Stimulated activated CD4-positive, alpha-beta T cell treated with anti-CD3 and anti-CD28 coated beads, Interleukin-1b, Interleukin-23, amount 100 ng/mL, for 48 hours (primary cell): ENCODE results near the gene STXBP1.

Experiments used
- DNase-seq: peaks from one replicate; pipeline ENCODE4 v3.0.0-alpha.2; 2020

Gene STXBP1

DNA sequence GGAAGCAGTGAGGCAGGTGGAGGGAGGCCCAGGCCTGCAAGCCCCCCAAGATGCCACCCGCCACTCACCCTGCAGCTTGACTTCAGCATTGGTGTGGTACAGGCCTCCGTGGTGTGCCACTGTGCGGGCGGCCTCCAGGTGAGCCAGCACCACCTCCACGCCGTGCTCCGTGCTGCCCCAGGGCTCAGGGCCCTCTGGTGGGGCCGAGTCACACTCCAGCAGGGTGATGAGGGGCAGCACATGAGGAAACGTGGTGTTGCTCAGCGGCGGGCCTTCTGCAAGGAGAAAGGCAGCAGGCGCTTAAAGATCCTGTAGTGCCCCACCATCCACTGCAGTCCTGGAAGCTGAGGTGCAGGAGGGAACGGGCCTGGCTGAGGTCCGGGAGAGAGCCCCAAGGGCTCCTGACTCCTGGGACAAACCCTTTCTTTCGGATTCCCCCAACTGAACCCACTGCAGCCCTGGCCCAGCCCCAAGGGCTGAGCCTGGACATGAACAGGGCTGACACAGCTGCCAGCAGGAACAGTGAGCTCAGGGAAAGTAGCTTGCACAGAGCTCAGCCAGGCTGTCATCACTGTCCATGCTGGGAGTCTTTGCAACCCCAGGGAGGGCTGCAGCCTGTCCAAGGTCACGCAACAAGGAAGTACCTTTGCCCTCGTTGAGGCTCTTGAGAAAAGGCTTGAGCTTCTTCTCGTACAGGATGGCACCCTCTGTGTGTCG is 127.7 kb downstream of the STXBP1 start:
- DNase-seq: no peak

DNA sequence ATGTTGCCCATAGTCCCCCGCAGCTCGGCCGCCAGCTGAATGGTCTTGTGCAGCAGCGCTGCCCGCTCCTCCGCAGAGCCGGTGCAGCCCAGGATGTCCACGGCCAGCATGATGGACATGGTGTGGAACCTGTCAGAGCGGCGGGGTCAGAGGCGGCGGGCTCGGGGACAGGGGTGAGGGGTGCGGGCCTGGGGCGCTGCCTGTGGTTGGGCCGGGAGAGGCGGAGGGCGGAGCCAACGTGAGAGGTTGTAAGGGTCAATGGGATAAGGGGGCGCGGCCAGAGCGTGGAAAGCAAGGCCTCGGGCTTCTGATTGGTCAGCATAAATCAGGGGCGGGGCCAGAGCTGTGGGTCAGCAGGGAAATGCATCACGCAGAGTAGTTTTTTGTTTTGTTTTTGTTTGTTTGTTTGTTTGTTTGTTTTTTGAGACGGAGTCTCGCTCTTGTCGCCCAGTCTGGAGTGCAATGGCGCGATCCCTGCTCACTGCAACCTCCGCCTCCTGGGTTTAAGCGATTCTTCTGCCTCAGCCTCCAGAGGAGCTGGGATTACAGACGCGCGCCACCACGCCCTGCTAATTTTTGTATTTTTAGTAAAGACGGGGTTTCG is 129.9 kb downstream of the STXBP1 start:
- DNase-seq: no peak
